Right lobe of liver (tissue), 4 donors: ENCODE data around the gene SPATA31C2.
"Not testable (repeated sequence)": the region's sequence is repeated elsewhere in the genome, so short reads cannot be mapped to it uniquely, and the experiment has no call there.

Experiments used
- POLR2A ChIP-seq: fragments of 450-650 bp; IDR thresholded peaks from one replicate; pipeline ENCODE4 v1.6.1; 2017; ENCODE audit warnings: antibody characterized with exemption, mild to moderate bottlenecking
- TF ChIP-seq, protein P1 (sequence below), 4 donors: fragments of 200-600 bp in 3 of 4; fragments of 450-650 bp in 1 of 4; IDR thresholded peaks; one replicate each; pipeline versions ENCODE4 v1.5.1 to v1.8.0; 2016 to 2022; ENCODE audit warnings: antibody characterized with exemption in 4 of 4, mild to moderate bottlenecking in 2 of 4
- donor health status: DM: no; HTN: no; CAD: no.
- donor health status: DM: no; HTN: no; CAD: no.
- donor health status: DM: no; HTN: yes; CAD: no.

DNA sequence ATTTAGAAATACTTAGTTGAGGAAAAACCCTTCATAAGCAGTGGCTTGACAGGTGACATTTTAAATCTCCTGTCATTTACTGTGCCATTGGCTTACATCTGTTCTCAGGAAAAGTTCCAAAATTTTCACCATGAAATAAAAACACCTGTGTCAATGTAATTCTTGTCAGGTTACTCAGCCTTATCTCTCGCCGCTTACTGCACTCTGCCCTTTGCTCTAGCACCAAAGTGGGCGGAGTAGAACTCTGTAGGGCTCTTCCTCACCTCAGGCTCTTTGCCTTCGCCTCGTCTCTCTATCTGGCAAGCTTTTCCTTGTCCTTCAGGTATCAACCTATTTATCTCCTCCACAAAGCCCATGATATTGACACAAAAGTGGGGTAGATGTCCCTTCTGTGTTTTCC is 20.2 kb downstream of the SPATA31C2 start:
- TF ChIP-seq, protein P1, sequence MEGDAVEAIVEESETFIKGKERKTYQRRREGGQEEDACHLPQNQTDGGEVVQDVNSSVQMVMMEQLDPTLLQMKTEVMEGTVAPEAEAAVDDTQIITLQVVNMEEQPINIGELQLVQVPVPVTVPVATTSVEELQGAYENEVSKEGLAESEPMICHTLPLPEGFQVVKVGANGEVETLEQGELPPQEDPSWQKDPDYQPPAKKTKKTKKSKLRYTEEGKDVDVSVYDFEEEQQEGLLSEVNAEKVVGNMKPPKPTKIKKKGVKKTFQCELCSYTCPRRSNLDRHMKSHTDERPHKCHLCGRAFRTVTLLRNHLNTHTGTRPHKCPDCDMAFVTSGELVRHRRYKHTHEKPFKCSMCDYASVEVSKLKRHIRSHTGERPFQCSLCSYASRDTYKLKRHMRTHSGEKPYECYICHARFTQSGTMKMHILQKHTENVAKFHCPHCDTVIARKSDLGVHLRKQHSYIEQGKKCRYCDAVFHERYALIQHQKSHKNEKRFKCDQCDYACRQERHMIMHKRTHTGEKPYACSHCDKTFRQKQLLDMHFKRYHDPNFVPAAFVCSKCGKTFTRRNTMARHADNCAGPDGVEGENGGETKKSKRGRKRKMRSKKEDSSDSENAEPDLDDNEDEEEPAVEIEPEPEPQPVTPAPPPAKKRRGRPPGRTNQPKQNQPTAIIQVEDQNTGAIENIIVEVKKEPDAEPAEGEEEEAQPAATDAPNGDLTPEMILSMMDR (IDR thresholded peaks at IDR 0.05) = not testable (repeated sequence)
- TF ChIP-seq POLR2A = not testable (repeated sequence)
